Ascending aorta (tissue), 2 donors: ENCODE data around the gene SLC6A6. TPM values are rescaled to one million over a fixed set of nuclear protein-coding genes. Genes with fewer than 3 reads are reported as not detected.

Experiments
- DNase-seq, 2 donors: peaks; one replicate each; pipeline ENCODE4 v3.0.0-alpha.2; 2019; ENCODE audit warnings: low spot score in 2 of 2
- H3K27ac ChIP-seq, 2 donors: fragments of 200-600 bp; sonication (generic); one replicate each; pipeline ENCODE4 v1.5.1; 2016 to 2017; ENCODE audit warnings: mild to moderate bottlenecking in 1 of 2
- H3K27me3 ChIP-seq: fragments of 200-600 bp; sonication (generic); one replicate; pipeline ENCODE4 v1.5.1; 2017
- H3K36me3 ChIP-seq, 2 donors: fragments of 200-600 bp; sonication (generic); one replicate each; pipeline ENCODE4 v1.5.1; 2016
- H3K4me1 ChIP-seq, 2 donors: fragments of 200-600 bp; sonication (generic); one replicate each; pipeline ENCODE4 v1.5.1; 2016 to 2017; ENCODE audit warnings: mild to moderate bottlenecking in 1 of 2
- H3K4me3 ChIP-seq, 2 donors: fragments of 200-600 bp; sonication (generic); one replicate each; pipeline ENCODE4 v1.5.1; 2016 to 2017; ENCODE audit warnings: mild to moderate bottlenecking in 1 of 2
- H3K9me3 ChIP-seq, 2 donors: fragments of 200-600 bp; sonication (generic); one replicate each; pipeline ENCODE4 v1.5.1; 2016
- CTCF ChIP-seq, 3 experiments: fragments of 200-600 bp in 2 of 3; fragments of 450-650 bp in 1 of 3; sonication (generic) in 2 of 3; IDR thresholded peaks; one replicate each; pipeline ENCODE4 v1.5.1; 2016 to 2019; ENCODE audit warnings: antibody characterized with exemption in 3 of 3, mild to moderate bottlenecking in 1 of 3, moderate library complexity in 1 of 3
- intact Hi-C: fragments of 100-400 bp; cut with DNase I; formaldehyde crosslinking; loops from one replicate; pipeline ENCODE4 v1.15.1; 2023
- total RNA-seq: library from RNA; depleted of rRNA; stranded (reverse); fragments of >200 nt; gene quantifications from one replicate; pipeline ENCODE4 v1.1.0, GENCODE V29; 2016

Gene SLC6A6
- total RNA-seq, 1 donor from 2014 or later, result 78.1 TPM

- DNase-seq, result no peak
- intact Hi-C loops, result no loop called here
- Histone ChIP-seq H3K4me3 (no peak overlapping the region), H3K4me1 (peaks cover 15 to 18% of the 10 kb centered on the region in 2 donors), H3K27ac (peak overlapping the region in 1 of 2 donors; percentile 26), H3K9me3 (no peaks in the 10 kb centered on the region), H3K36me3 (no peaks in the 10 kb centered on the region), H3K27me3 (no peaks in the 10 kb centered on the region)
- TF ChIP-seq CTCF (IDR thresholded peaks at IDR 0.05), result no peak
Measured at GRCh38 chr3:14429237-14429636, 26.8 kb downstream of the SLC6A6 start.

- intact Hi-C loops, result no loop called here
- peaks cover 19 to 21% of the 10 kb centered on the region in 2 donors for H3K4me1 ChIP-seq
- no peak overlapping the region for H3K4me3 ChIP-seq
- no peak for TF ChIP-seq CTCF (IDR thresholded peaks at IDR 0.05)
- no peaks in the 10 kb centered on the region for H3K9me3 ChIP-seq
- H3K36me3 ChIP-seq, result no peaks in the 10 kb centered on the region
- no peak overlapping the region for H3K27ac ChIP-seq
- no peak for DNase-seq
- no peaks in the 10 kb centered on the region for H3K27me3 ChIP-seq
Measured at GRCh38 chr3:14429640-14430039, 27.2 kb downstream of the SLC6A6 start.

- no peak for DNase-seq
- intact Hi-C loops, result no loop called here
- no peaks in the 10 kb centered on the region for H3K9me3 ChIP-seq
- no peak for TF ChIP-seq CTCF (IDR thresholded peaks at IDR 0.05)
- H3K27me3 ChIP-seq, result no peaks in the 10 kb centered on the region
- H3K4me1 ChIP-seq, result peaks cover 23 to 25% of the 10 kb centered on the region in 2 donors
- no peak overlapping the region for H3K4me3 ChIP-seq
- no peaks in the 10 kb centered on the region for H3K36me3 ChIP-seq
- H3K27ac ChIP-seq, result no peak overlapping the region
Measured at GRCh38 chr3:14430053-14430452, 27.6 kb downstream of the SLC6A6 start.

- TF ChIP-seq CTCF (IDR thresholded peaks at IDR 0.05), result no peak
- no peaks in the 10 kb centered on the region for H3K9me3 ChIP-seq
- intact Hi-C loops, result no loop called here
- no peaks in the 10 kb centered on the region for H3K36me3 ChIP-seq
- H3K4me1 ChIP-seq, result peaks cover 25% of the 10 kb centered on the region in 2 donors
- peak overlapping the region; percentile 77 to 82 for H3K27ac ChIP-seq
- no peak for DNase-seq
- H3K27me3 ChIP-seq, result no peaks in the 10 kb centered on the region
- no peak overlapping the region for H3K4me3 ChIP-seq
Measured at GRCh38 chr3:14430706-14431451, 28.5 kb downstream of the SLC6A6 start.

GRCh38 chr3:14431452-14431916 is 29.1 kb downstream of the SLC6A6 start:
- DNase-seq, result no peak
- Histone ChIP-seq H3K4me1 (peaks cover 25% of the 10 kb centered on the region in 2 donors), H3K36me3 (no peaks in the 10 kb centered on the region), H3K27ac (peak overlapping the region; percentile 77 to 82), H3K9me3 (no peaks in the 10 kb centered on the region), H3K4me3 (no peak overlapping the region), H3K27me3 (no peaks in the 10 kb centered on the region)
- intact Hi-C loops, result no loop called here
- no peak for TF ChIP-seq CTCF (IDR thresholded peaks at IDR 0.05)
